ENCODE results near the gene WDR81. TPM values are rescaled to one million over a fixed set of nuclear protein-coding genes. Genes with fewer than 3 reads are reported as not detected.

Gene WDR81
- total RNA-seq, 1 donor from 2014 or later: 70.4 TPM

DNA sequence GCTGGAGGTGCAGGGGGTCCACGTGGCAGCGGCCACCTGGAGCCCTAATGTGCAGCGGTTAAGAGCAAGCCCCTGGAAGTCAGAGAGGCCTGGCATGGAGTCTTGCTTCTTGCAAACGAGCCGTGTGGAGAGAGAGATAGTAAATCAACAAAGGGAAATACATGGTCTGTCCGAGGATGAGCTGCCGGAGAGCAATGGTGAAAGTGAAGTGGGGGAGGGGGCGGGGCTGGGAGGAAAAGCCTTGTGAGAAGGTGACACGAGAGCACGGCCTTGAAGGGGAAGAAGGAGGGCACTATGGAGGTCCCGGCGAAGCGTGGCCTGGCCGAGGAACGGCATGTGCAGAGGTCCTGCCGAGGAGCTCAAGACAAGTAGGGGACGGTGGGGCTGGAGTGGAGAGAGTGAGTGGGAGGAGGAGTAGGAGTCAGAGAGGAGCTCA is 31.3 kb downstream of the WDR81 start:
- H3K4me3 ChIP-seq: no peak overlapping the region
- intact Hi-C loops (cut with DNase I): no loop called here
- H3K27ac ChIP-seq: no peak overlapping the region
- TF ChIP-seq, protein P1, sequence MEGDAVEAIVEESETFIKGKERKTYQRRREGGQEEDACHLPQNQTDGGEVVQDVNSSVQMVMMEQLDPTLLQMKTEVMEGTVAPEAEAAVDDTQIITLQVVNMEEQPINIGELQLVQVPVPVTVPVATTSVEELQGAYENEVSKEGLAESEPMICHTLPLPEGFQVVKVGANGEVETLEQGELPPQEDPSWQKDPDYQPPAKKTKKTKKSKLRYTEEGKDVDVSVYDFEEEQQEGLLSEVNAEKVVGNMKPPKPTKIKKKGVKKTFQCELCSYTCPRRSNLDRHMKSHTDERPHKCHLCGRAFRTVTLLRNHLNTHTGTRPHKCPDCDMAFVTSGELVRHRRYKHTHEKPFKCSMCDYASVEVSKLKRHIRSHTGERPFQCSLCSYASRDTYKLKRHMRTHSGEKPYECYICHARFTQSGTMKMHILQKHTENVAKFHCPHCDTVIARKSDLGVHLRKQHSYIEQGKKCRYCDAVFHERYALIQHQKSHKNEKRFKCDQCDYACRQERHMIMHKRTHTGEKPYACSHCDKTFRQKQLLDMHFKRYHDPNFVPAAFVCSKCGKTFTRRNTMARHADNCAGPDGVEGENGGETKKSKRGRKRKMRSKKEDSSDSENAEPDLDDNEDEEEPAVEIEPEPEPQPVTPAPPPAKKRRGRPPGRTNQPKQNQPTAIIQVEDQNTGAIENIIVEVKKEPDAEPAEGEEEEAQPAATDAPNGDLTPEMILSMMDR (IDR thresholded peaks at IDR 0.05): no peak
- H3K27me3 ChIP-seq: no peaks in the 10 kb centered on the region
- H3K36me3 ChIP-seq: no peaks in the 10 kb centered on the region
- DNase-seq (ENCODE audit: low spot score in 2 of 2): no peak
- no peaks in the 10 kb centered on the region for H3K4me1 ChIP-seq
- no peaks in the 10 kb centered on the region for H3K9me3 ChIP-seq

DNA sequence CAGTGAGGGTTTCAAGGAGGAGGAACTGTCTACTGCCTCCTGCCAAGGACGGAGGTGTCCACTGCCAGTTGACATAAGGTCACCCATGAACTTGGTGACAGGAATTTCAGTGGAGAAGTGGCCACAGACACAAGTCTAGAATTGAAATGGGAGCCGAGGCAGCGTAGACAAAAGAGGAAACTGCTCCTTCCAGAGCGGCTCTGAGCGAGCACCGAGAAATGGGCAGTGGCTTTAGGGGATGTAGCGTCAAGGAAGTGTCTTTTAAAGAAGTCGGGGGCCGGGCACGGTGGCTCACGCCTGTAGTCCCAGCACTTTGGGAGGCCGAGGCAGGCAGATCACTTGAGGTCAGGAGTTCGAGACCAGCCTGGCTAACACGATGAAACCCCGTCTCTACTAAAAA is 34.3 kb downstream of the WDR81 start:
- no peaks in the 10 kb centered on the region for H3K9me3 ChIP-seq
- H3K27ac ChIP-seq: no peak overlapping the region
- TF ChIP-seq, protein P1 (IDR thresholded peaks at IDR 0.05): no peak
- no peak for DNase-seq (ENCODE audit: low spot score in 2 of 2)
- no peaks in the 10 kb centered on the region for H3K36me3 ChIP-seq
- H3K4me1 ChIP-seq: no peaks in the 10 kb centered on the region
- intact Hi-C loops (cut with DNase I): no loop called here
- no peak overlapping the region for H3K4me3 ChIP-seq
- no peaks in the 10 kb centered on the region for H3K27me3 ChIP-seq

GRCh38 chr17:1759529-1759928 is 35.0 kb downstream of the WDR81 start:
- TF ChIP-seq, protein P1 (IDR thresholded peaks at IDR 0.05): no peak
- no peaks in the 10 kb centered on the region for H3K4me1 ChIP-seq
- no peaks in the 10 kb centered on the region for H3K36me3 ChIP-seq
- H3K4me3 ChIP-seq: no peak overlapping the region
- no peak overlapping the region for H3K27ac ChIP-seq
- H3K27me3 ChIP-seq: no peaks in the 10 kb centered on the region
- intact Hi-C loops (cut with DNase I): no loop called here
- H3K9me3 ChIP-seq: no peaks in the 10 kb centered on the region
- no peak for DNase-seq (ENCODE audit: low spot score in 2 of 2)

- Histone ChIP-seq H3K36me3 (no peaks in the 10 kb centered on the region), H3K27ac (peak overlapping the region; percentile 59 to 69), H3K27me3 (no peaks in the 10 kb centered on the region), H3K4me1 (no peaks in the 10 kb centered on the region), H3K9me3 (no peaks in the 10 kb centered on the region), H3K4me3 (peak overlapping the region; percentile 33 to 54)
- intact Hi-C loops (cut with DNase I): no loop called here
- no peak for DNase-seq (ENCODE audit: low spot score in 2 of 2)
- TF ChIP-seq, protein P1 (IDR thresholded peaks at IDR 0.05): no peak
Observed at GRCh38 chr17:1762233-1762900, 37.9 kb downstream of the WDR81 start.

GRCh38 chr17:1762901-1763898 is 38.7 kb downstream of the WDR81 start:
- Histone ChIP-seq H3K36me3 (no peaks in the 10 kb centered on the region), H3K9me3 (no peaks in the 10 kb centered on the region), H3K27ac (peak overlapping the region; percentile 59 to 69), H3K4me3 (peak overlapping the region; percentile 33 to 54), H3K4me1 (no peaks in the 10 kb centered on the region), H3K27me3 (no peaks in the 10 kb centered on the region)
- DNase-seq (ENCODE audit: low spot score in 2 of 2): no peak
- TF ChIP-seq, protein P1 (IDR thresholded peaks at IDR 0.05): no peak
- intact Hi-C loops (cut with DNase I): no loop called here
